Measurements from ENCODE around the gene MATN4.
A peak's percentile ranks its signal among the peaks of the same experiment; 100 is the strongest.

Gene MATN4

DNA sequence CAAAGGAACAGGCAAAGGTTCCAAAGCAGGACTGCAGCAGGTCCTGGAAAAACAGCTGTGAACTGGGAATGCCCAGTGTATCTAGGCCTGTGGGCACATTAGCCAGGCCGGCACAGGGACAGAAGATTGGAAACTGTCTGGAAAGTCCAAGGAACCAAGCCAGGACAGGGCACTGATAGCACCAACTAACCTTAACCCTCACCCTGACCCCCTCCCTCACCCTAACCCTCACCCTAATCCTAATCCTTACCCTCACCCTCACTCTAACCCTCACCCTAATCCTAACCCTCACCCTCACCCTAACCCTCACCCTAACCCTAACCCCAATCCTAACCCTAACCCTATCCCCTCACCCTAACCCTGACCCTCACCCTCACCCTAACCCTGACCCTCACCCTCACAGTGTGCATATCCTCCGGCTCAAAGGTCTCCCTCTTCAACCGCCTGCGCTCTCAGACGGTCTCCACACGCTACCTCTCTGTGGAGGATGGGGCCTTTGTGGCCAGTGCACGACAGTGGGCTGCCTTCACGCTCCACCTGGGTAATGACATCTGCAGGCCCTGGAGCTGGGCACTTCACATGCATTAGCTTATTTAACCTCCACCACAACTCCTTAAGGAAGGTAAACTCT, 5.1 kb upstream of the MATN4 start:
- DNase-seq: no peak

- DNase-seq: no peak
Observed at GRCh38 chr20:45312241-45312640, 4.1 kb upstream of the MATN4 start.

- peak; percentile 55 for DNase-seq
Observed at GRCh38 chr20:45311589-45312211, 3.6 kb upstream of the MATN4 start.

GRCh38 chr20:45309075-45309474, 976 bp upstream of the MATN4 start:
- no peak for DNase-seq

DNA sequence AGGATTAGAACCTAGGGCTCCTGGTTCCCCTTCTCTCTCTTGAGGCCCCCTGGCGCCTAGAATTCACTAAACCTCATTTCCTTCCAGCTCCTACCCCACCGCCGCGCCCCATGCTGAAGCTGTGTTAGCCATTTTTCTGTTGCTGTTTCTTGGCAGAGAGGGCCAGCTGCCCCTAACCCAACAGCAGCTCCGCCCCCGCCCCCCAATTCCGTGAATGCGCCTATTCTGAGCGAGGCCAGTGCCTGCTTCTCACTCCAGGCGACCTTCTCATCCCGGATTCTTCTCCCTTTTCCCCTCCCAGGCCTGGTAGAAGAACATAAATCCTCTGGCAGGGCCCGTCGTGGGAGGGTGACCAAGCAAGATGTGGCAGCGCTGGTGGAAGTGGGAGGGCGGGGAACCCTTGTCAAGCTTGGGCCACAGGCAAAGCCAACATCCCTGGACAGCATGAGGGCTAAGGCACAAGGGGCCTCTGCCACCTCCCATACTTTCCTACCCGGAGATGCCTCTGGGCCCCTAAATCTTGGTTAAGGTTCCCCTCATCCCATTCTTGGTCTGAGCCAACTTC, 941 bp downstream of the MATN4 start:
- no peak for DNase-seq

DNA sequence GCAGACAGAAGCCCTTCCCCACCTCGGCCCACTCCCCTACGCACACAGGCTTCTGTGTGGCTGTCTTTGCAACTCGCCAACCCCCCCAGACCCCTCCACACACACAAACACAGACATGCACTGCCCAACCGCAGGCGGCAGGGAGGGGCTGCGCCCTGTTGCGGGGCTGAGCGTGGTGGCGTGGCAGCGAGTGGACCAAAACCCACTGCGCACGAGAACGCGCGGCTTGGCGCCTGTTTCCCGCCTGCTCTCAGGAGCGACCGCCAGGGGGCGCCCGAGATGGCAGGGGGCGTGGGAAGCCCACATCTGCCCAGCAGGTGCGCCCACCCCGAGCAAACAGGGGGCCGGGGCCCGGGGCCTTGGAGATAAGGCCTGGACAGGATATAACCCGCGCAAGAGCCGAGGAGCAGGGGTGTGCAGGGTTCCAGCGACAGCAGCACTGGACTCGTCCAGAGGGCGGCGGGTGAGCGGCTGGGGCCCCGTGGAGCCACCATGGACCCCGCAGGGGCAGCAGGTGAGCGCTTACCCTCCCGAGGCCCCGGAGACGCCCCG, 1.6 kb downstream of the MATN4 start, which contains the start of gene RBPJL:
Gene RBPJL (plus strand): TSS at position 410 of the 552 bp plus-strand sequence. CDS start 83 bp downstream, at position 493.
- no peak for DNase-seq

- DNase-seq: no peak
Observed at GRCh38 chr20:45305262-45305661, 2.8 kb downstream of the MATN4 start.

DNA sequence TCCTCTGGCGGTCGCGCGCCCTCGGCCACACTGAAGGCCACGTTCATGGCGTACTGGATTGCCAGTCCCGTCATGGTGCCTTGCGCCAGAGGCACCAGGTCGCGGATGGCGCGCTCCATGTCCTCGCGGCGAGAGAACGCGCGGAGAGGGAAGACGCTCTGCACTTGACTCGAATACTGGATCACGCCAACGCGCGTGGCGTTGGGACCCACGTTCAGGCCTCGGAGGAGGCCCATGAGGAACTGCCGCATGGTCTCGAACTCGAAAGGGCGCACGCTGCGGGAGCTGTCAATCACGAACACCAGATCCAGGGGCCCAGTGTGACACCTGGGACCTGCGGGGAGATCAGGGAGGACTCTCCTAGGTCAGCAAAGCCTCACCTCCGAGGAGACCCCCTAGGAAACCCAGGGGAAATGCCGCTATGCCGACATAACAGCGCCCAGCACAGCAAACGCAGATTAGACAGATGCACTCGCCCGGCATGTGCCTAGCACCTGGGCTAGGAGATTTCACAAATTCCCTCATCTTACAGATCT, 3.6 kb downstream of the MATN4 start:
- DNase-seq: no peak

DNA sequence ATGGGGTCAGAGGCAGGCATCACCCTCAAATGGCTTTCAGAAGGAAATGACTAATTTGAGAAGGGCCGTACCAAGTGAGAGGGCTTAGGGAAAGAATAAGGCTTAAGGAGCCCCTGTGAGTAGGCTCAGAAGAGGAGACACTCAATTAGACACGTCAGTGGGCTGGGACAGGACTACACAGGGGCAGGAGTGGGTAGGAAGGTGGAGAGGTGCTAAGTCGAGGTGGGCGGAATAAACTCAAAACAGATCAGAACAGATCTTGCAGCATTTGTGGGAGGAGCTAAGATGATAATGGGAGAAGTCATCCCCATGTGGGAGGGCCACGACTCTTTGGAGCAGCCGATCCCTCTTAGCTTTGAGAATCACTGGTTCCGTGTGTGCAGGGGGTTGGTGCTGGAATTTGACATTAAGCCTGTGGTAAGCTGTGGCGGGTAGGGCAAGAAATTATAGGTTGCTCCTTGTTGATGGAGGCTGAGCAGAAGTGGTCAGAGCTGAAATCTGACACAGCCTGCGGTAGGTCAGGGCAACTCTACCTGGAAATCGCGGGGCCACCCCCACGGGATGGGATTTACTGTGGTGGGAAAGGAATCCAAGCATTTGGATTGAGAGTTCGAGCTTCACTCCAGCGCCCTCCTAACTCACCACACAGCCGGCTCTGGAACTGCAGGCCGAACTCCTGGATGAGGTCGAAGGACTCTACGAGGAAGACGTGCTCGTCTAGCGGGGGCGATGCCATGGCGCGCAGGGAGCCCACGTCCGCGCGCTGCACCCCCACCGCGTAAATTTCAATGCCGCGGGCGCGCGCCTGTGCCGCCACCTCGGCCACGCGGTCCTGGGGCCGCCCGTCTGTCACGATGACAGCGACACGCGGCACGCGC, 4.3 kb downstream of the MATN4 start:
- DNase-seq: no peak

GRCh38 chr20:45301824-45302271, 6.3 kb downstream of the MATN4 start:
- no peak for DNase-seq

GRCh38 chr20:45300961-45301360, 7.1 kb downstream of the MATN4 start:
- DNase-seq: no peak

DNA sequence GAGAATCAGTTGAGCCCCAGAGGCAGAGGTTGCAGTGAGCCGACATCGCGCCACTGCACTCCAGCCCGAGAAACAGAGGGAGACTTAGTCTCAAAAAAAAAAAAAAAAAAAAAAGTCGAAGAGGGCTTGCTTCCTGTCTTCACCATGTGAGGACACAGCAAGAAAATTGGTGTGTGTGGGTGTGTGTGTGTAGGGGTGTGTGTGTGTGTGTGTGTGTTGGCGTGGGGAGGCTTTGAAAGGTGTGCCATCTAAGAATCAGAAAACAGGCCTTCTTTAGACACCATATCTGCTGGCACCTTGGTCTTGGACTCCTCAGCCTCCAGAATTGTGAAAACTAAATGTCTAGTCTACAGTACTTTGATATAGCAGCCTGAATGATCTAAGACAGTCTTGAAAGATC, 8.3 kb downstream of the MATN4 start:
- no peak for DNase-seq

GRCh38 chr20:45297786-45298497, 10.2 kb downstream of the MATN4 start:
- no peak for DNase-seq

GRCh38 chr20:45294659-45295058, 13.4 kb downstream of the MATN4 start:
- DNase-seq: no peak

DNA sequence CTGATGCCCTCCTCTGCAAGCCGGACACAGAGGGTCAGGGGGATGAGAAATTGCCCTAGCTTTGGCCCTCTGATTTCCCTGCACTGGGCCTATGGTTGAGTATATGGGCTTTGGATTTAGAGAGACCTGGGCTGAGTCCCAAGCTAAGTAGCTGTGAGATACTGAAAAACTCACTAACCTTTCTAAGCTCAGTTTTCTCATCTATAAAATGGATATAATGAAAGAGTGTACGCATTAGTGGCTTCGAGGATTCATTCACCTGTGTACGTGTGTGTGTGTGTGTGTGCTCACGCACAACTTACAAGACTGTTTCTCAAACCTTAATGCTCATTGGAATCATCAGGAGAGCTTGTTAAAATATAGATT, 14.1 kb downstream of the MATN4 start:
- DNase-seq: no peak

DNA sequence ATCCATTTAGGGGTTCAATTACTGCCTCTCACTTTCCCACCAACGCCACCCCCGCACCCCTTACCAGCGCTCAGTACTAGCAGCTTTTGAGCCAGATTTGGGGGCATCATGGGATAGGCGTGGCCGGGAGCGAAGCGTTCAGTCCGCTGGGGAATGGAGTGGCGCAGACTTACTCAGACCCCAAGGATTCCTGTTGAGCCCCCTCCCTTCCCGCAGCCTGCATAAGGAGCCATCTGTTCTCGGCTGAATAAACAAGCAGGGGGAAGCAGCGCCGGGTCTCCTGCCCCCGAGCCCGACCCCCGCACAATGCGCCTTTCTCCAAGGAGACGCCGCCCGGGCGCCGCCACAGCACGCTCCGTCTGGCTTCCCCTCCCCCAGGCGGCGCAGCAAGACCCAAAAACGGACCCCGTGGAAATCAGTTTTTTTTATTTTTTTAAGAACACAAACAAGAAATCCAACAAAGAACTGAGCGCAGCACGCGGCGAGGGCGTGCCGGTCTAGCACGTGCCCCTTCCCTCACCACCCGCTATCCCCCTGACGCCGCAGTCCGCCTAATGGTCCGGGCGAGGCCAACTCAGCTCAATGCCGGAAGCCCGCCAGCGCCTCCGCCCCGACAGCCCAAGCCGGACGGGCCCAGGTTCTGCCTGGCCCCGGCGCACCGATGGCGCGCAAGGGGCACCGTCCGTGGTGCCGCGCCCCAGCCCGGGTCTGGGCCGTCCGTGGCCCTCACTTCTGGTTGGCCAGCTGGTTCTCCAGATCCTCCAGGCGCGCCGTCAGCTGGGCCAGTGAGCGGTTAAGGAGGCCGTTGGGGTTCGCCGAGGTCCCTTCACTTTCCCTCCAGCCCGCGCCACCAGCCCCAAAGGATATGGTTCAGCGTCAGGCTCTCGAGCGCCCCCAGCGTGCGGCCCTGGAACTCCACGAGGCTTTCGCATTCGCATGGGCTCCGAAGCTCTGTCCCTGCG, 14.8 kb downstream of the MATN4 start:
- peak; percentile 71 for DNase-seq

DNA sequence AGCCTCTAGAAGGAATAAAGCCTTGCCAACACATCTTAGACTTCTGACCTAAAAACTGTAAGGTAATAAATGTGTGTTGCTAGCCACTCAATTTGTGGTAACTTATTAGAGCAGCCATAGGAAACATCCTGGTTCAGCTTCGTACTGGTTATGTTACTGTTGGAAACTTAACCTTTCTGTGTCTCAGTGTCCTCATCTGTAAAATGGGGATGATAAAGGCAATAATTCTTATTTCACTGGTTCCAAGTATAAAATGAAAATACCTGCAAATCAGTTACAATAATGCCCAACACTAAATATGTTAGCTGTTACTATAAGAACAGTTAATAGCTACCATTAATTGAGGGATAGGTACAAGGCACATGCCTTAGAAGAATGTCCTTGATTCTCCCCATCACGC, 15.8 kb downstream of the MATN4 start:
- DNase-seq: no peak

GRCh38 chr20:45291526-45291925, 16.6 kb downstream of the MATN4 start:
- no peak for DNase-seq

GRCh38 chr20:45290677-45291355, 17.3 kb downstream of the MATN4 start:
- peak; percentile 60 for DNase-seq

DNA sequence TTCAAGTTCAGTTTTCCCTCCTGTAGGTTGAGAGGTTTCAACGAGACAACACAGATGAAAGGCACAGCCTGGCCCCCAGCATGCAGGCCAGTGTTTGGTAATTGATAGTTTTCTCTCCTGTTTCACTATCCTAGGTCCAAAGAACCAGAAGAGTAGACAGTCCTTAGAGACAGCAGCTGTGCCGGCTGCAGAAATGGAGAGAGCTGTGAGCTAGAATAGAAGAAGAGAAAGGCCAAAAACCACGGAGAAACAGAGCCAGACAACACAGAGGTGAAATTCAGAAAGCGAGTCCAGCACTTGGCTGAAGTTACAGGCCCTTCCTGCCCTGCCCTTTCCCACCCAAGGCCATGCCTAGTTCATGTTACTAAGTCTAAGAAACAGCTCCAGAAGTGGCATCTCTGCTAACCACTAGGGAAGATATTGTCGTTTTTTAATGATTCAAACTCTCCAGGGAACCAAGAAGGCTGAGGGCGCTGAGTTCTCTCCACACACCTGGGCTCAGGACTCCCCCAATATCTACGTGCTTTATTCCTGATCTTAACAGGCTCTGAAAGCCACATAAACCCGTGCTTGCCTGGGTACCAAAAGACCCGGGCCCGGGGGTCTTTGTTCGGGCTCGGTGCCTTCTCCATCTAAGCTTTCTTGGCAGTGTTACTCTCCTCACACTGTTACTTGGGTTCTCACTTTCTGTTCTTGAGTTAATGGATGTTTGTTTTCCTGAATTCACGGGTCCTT, 18.0 kb downstream of the MATN4 start:
- DNase-seq: no peak

Data from CD4-positive, alpha-beta T cell treated with Interleukin-15 for 1 hour (primary cell).